ENCODE results near the gene TGFBI.

The TGFBI gene

GRCh38 chr5:136028782-136029742 lies at the start of gene TGFBI:
Gene TGFBI, plus strand, starts transcription at chr5:136028988. Its CDS starts 68 bp downstream, at chr5:136029056.
- Histone ChIP-seq H3K4me3 (ENCODE audit: low read length) (peak within 1 kb of the TSS; percentile 51), H3K36me3 (ENCODE audit: control insufficient read depth, insufficient read depth, low read length) (no peaks in the 10 kb centered on the region), H3K9ac (ENCODE audit: low read length) (no peak within 1 kb of the TSS), H3K4me1 (ENCODE audit: control insufficient read depth, insufficient read depth, low read length) (peaks cover 9% of the 10 kb centered on the region), H3K27ac (ENCODE audit: low read depth, low read length) (peak within 1 kb of the TSS; percentile 39), H3K27me3 (ENCODE audit: control insufficient read depth, insufficient read depth, low read length) (no peaks in the 10 kb centered on the region)

GRCh38 chr5:135978993-135979392 lies 49.8 kb upstream of the TGFBI start:
- Histone ChIP-seq H3K4me3 (ENCODE audit: low read length) (no peak overlapping the region), H3K4me1 (ENCODE audit: control insufficient read depth, insufficient read depth, low read length) (no peaks in the 10 kb centered on the region), H3K9ac (ENCODE audit: low read length) (no peak overlapping the region), H3K36me3 (ENCODE audit: control insufficient read depth, insufficient read depth, low read length) (no peaks in the 10 kb centered on the region), H3K27ac (ENCODE audit: low read depth, low read length) (no peak overlapping the region), H3K27me3 (ENCODE audit: control insufficient read depth, insufficient read depth, low read length) (no peaks in the 10 kb centered on the region)

- Histone ChIP-seq H3K9ac (ENCODE audit: low read length) (no peak overlapping the region), H3K4me3 (ENCODE audit: low read length) (no peak overlapping the region), H3K36me3 (ENCODE audit: control insufficient read depth, insufficient read depth, low read length) (no peaks in the 10 kb centered on the region), H3K27ac (ENCODE audit: low read depth, low read length) (no peak overlapping the region), H3K4me1 (ENCODE audit: control insufficient read depth, insufficient read depth, low read length) (no peaks in the 10 kb centered on the region), H3K27me3 (ENCODE audit: control insufficient read depth, insufficient read depth, low read length) (no peaks in the 10 kb centered on the region)
Measured at GRCh38 chr5:135979510-135979909, 49.3 kb upstream of the TGFBI start.

- Histone ChIP-seq H3K9ac (ENCODE audit: low read length) (no peak overlapping the region), H3K4me1 (ENCODE audit: control insufficient read depth, insufficient read depth, low read length) (no peaks in the 10 kb centered on the region), H3K4me3 (ENCODE audit: low read length) (no peak overlapping the region), H3K27me3 (ENCODE audit: control insufficient read depth, insufficient read depth, low read length) (no peaks in the 10 kb centered on the region), H3K27ac (ENCODE audit: low read depth, low read length) (no peak overlapping the region), H3K36me3 (ENCODE audit: control insufficient read depth, insufficient read depth, low read length) (no peaks in the 10 kb centered on the region)
Measured at GRCh38 chr5:135980620-135981019, 48.2 kb upstream of the TGFBI start.

- no peaks in the 10 kb centered on the region for H3K36me3 ChIP-seq (ENCODE audit: control insufficient read depth, insufficient read depth, low read length)
- no peaks in the 10 kb centered on the region for H3K27me3 ChIP-seq (ENCODE audit: control insufficient read depth, insufficient read depth, low read length)
- H3K27ac ChIP-seq (ENCODE audit: low read depth, low read length), result no peak overlapping the region
- no peak overlapping the region for H3K9ac ChIP-seq (ENCODE audit: low read length)
- peaks cover 11% of the 10 kb centered on the region for H3K4me1 ChIP-seq (ENCODE audit: control insufficient read depth, insufficient read depth, low read length)
- H3K4me3 ChIP-seq (ENCODE audit: low read length), result no peak overlapping the region
Measured at GRCh38 chr5:135985951-135986350, 42.8 kb upstream of the TGFBI start.

GRCh38 chr5:135986401-135986800 lies 42.4 kb upstream of the TGFBI start:
- no peaks in the 10 kb centered on the region for H3K27me3 ChIP-seq (ENCODE audit: control insufficient read depth, insufficient read depth, low read length)
- no peak overlapping the region for H3K9ac ChIP-seq (ENCODE audit: low read length)
- no peaks in the 10 kb centered on the region for H3K36me3 ChIP-seq (ENCODE audit: control insufficient read depth, insufficient read depth, low read length)
- peaks cover 11% of the 10 kb centered on the region for H3K4me1 ChIP-seq (ENCODE audit: control insufficient read depth, insufficient read depth, low read length)
- no peak overlapping the region for H3K4me3 ChIP-seq (ENCODE audit: low read length)
- H3K27ac ChIP-seq (ENCODE audit: low read depth, low read length), result no peak overlapping the region

- no peak overlapping the region for H3K9ac ChIP-seq (ENCODE audit: low read length)
- peaks cover 11% of the 10 kb centered on the region for H3K4me1 ChIP-seq (ENCODE audit: control insufficient read depth, insufficient read depth, low read length)
- H3K36me3 ChIP-seq (ENCODE audit: control insufficient read depth, insufficient read depth, low read length), result no peaks in the 10 kb centered on the region
- H3K4me3 ChIP-seq (ENCODE audit: low read length), result no peak overlapping the region
- H3K27ac ChIP-seq (ENCODE audit: low read depth, low read length), result peak overlapping the region; percentile 4
- H3K27me3 ChIP-seq (ENCODE audit: control insufficient read depth, insufficient read depth, low read length), result no peaks in the 10 kb centered on the region
Measured at GRCh38 chr5:135986891-135987401, 41.8 kb upstream of the TGFBI start.

GRCh38 chr5:135988546-135988945 lies 40.2 kb upstream of the TGFBI start:
- H3K27ac ChIP-seq (ENCODE audit: low read depth, low read length), result no peak overlapping the region
- no peaks in the 10 kb centered on the region for H3K36me3 ChIP-seq (ENCODE audit: control insufficient read depth, insufficient read depth, low read length)
- H3K4me3 ChIP-seq (ENCODE audit: low read length), result no peak overlapping the region
- no peak overlapping the region for H3K9ac ChIP-seq (ENCODE audit: low read length)
- no peaks in the 10 kb centered on the region for H3K27me3 ChIP-seq (ENCODE audit: control insufficient read depth, insufficient read depth, low read length)
- H3K4me1 ChIP-seq (ENCODE audit: control insufficient read depth, insufficient read depth, low read length), result peaks cover 18% of the 10 kb centered on the region

- Histone ChIP-seq H3K4me3 (ENCODE audit: low read length) (no peak overlapping the region), H3K27ac (ENCODE audit: low read depth, low read length) (no peak overlapping the region), H3K27me3 (ENCODE audit: control insufficient read depth, insufficient read depth, low read length) (no peaks in the 10 kb centered on the region), H3K36me3 (ENCODE audit: control insufficient read depth, insufficient read depth, low read length) (no peaks in the 10 kb centered on the region), H3K9ac (ENCODE audit: low read length) (no peak overlapping the region), H3K4me1 (ENCODE audit: control insufficient read depth, insufficient read depth, low read length) (peaks cover 21% of the 10 kb centered on the region)
Measured at GRCh38 chr5:135989686-135990085, 39.1 kb upstream of the TGFBI start.

- no peak overlapping the region for H3K27ac ChIP-seq (ENCODE audit: low read depth, low read length)
- no peak overlapping the region for H3K9ac ChIP-seq (ENCODE audit: low read length)
- no peaks in the 10 kb centered on the region for H3K27me3 ChIP-seq (ENCODE audit: control insufficient read depth, insufficient read depth, low read length)
- no peaks in the 10 kb centered on the region for H3K36me3 ChIP-seq (ENCODE audit: control insufficient read depth, insufficient read depth, low read length)
- H3K4me3 ChIP-seq (ENCODE audit: low read length), result no peak overlapping the region
- peaks cover 21% of the 10 kb centered on the region for H3K4me1 ChIP-seq (ENCODE audit: control insufficient read depth, insufficient read depth, low read length)
Measured at GRCh38 chr5:135990528-135991255, 38.1 kb upstream of the TGFBI start.

- Histone ChIP-seq H3K4me1 (ENCODE audit: control insufficient read depth, insufficient read depth, low read length) (peaks cover 21% of the 10 kb centered on the region), H3K36me3 (ENCODE audit: control insufficient read depth, insufficient read depth, low read length) (no peaks in the 10 kb centered on the region), H3K9ac (ENCODE audit: low read length) (no peak overlapping the region), H3K4me3 (ENCODE audit: low read length) (no peak overlapping the region), H3K27me3 (ENCODE audit: control insufficient read depth, insufficient read depth, low read length) (no peaks in the 10 kb centered on the region), H3K27ac (ENCODE audit: low read depth, low read length) (no peak overlapping the region)
Measured at GRCh38 chr5:135991429-135991828, 37.4 kb upstream of the TGFBI start.

- H3K4me3 ChIP-seq (ENCODE audit: low read length), result no peak overlapping the region
- no peaks in the 10 kb centered on the region for H3K27me3 ChIP-seq (ENCODE audit: control insufficient read depth, insufficient read depth, low read length)
- peaks cover 10% of the 10 kb centered on the region for H3K4me1 ChIP-seq (ENCODE audit: control insufficient read depth, insufficient read depth, low read length)
- no peaks in the 10 kb centered on the region for H3K36me3 ChIP-seq (ENCODE audit: control insufficient read depth, insufficient read depth, low read length)
- no peak overlapping the region for H3K9ac ChIP-seq (ENCODE audit: low read length)
- peak overlapping the region; percentile 57 for H3K27ac ChIP-seq (ENCODE audit: low read depth, low read length)
Measured at GRCh38 chr5:135993335-135993879, 35.4 kb upstream of the TGFBI start.
